ENCODE measurements around the gene ABLIM2. TPM values are rescaled to one million over a fixed set of nuclear protein-coding genes. Genes with fewer than 3 reads are reported as not detected.

ABLIM2 gene
- total and polyA plus RNA-seq, 2 of the 13 experiments (the other 11 are each of a cell fraction or from before 2014, with no cell fraction given): 0.20 to 0.37 TPM

GRCh38 chr4:8132947-8133705, 25.5 kb downstream of the ABLIM2 start:
- 37% methylated on average over 18 of the region's 27 CpGs for WGBS (ENCODE audit: low lambda C conversion rate)
- ChIA-PET POLR2A (no interaction called here), CTCF (ENCODE audit: low intra/inter-chr PET ratio, low total read pairs) (no interaction called here)
- intact Hi-C loops (cut with micrococcal nuclease; ENCODE audit: unreplicated experiment) (no loop called here), in situ Hi-C loops (cut with HindIII; ENCODE audit: extremely low pct_ligation_motif_present, low pct_unique_long_range_greater_than_20kb) (no loop called here)
- DNase-seq (ENCODE audit: low spot score) (no peak), FAIRE-seq (no peak), ATAC-seq (no peak)
- H3K9ac ChIP-seq (ENCODE audit: insufficient read depth, low read depth, low read length): no peak overlapping the region
- H3K79me2 ChIP-seq (ENCODE audit: insufficient read depth, low read length): no peaks in the 10 kb centered on the region
- no peak overlapping the region for H2AFZ ChIP-seq (ENCODE audit: low read length)
- no peak overlapping the region for H3K4me3 ChIP-seq (replicated peaks in 1 of 3; ENCODE audit: insufficient read depth in 1 of 3, low read depth in 2 of 3, low read length in 3 of 3)
- no TSS peak for BruUV-seq (replicated peaks)
- H3K27ac ChIP-seq (ENCODE audit: extremely low read length, insufficient read depth, low read length): no peak overlapping the region
- H4K20me1 ChIP-seq (ENCODE audit: insufficient read depth, low read length): no peaks in the 10 kb centered on the region
- no peaks in the 10 kb centered on the region for H3K36me3 ChIP-seq (replicated peaks in 1 of 2; ENCODE audit: control insufficient read depth in 1 of 2, insufficient read depth in 2 of 2, low read length in 2 of 2)
- peaks cover 5 to 59% of the 10 kb centered on the region in 2 experiments; a peak in 3 of 5 replicates for H3K27me3 ChIP-seq (ENCODE audit: control insufficient read depth in 1 of 2, insufficient read depth in 2 of 2, low read length in 2 of 2)
- no peaks in the 10 kb centered on the region for H3K4me1 ChIP-seq (ENCODE audit: insufficient read depth, low read length)
- TF ChIP-seq ATF7-NPFF (CRISPR knock-in tag; IDR thresholded peaks at IDR 0.05; ENCODE audit: low read depth): no peak
- no peak for TF ChIP-seq HNRNPUL1 (IDR thresholded peaks at IDR 0.05; ENCODE audit: low read depth, low read length)
- TF ChIP-seq ZKSCAN8 (CRISPR knock-in tag; IDR thresholded peaks at IDR 0.05; ENCODE audit: borderline replicate concordance): no peak
- TF ChIP-seq ZNF709 (CRISPR knock-in tag; IDR thresholded peaks at IDR 0.05): no peak
- TF ChIP-seq ZNF619 (CRISPR knock-in tag; IDR thresholded peaks at IDR 0.05): no peak
- no peak for TF ChIP-seq CHCHD3 (CRISPR knock-in tag; IDR thresholded peaks at IDR 0.05)
- TF ChIP-seq HCFC1 (IDR thresholded peaks at IDR 0.05; ENCODE audit: low read depth, low read length): no peak
- no peak for TF ChIP-seq AHDC1 (CRISPR knock-in tag; IDR thresholded peaks at IDR 0.05; ENCODE audit: borderline replicate concordance)
- TF ChIP-seq AHR (CRISPR knock-in tag; IDR thresholded peaks at IDR 0.05): no peak
- no peak for TF ChIP-seq ZNF773 (CRISPR knock-in tag; IDR thresholded peaks at IDR 0.05; ENCODE audit: borderline replicate concordance)
- no peak for TF ChIP-seq ZNF567 (CRISPR knock-in tag; IDR thresholded peaks at IDR 0.05; ENCODE audit: borderline replicate concordance)
- no peak for TF ChIP-seq ESRRA (CRISPR knock-in tag; IDR thresholded peaks at IDR 0.05; ENCODE audit: low read depth)
- TF ChIP-seq FOXA3 (CRISPR knock-in tag; IDR thresholded peaks at IDR 0.05): no peak
- TF ChIP-seq ZNF329 (CRISPR knock-in tag; IDR thresholded peaks at IDR 0.05; ENCODE audit: low read depth): no peak
- TF ChIP-seq NR3C1 (CRISPR knock-in tag; IDR thresholded peaks at IDR 0.05): no peak
- no peak for TF ChIP-seq RXRB (CRISPR knock-in tag; IDR thresholded peaks at IDR 0.05; ENCODE audit: borderline replicate concordance)
- no peak for TF ChIP-seq ZBTB42 (CRISPR knock-in tag; IDR thresholded peaks at IDR 0.05)
- no peak for TF ChIP-seq ZNF513 (CRISPR knock-in tag; conservative IDR thresholded peaks at IDR 0.05)
- no peak for TF ChIP-seq ZFP1 (CRISPR knock-in tag; IDR thresholded peaks at IDR 0.05)
- no peak for TF ChIP-seq HNF4A (CRISPR knock-in tag; IDR thresholded peaks at IDR 0.05)
- H3K4me2 ChIP-seq (ENCODE audit: low read depth, low read length): no peak overlapping the region
- H3K9me3 ChIP-seq (ENCODE audit: low read length): no peaks in the 10 kb centered on the region

Measured in HepG2 (cell line).